Measurements from ENCODE around the gene PDE7B. TPM values are rescaled to one million over a fixed set of nuclear protein-coding genes. Genes with fewer than 3 reads are reported as not detected.

PDE7B gene
- total RNA-seq, 1 donor from 2014 or later = 0.53 TPM

DNA sequence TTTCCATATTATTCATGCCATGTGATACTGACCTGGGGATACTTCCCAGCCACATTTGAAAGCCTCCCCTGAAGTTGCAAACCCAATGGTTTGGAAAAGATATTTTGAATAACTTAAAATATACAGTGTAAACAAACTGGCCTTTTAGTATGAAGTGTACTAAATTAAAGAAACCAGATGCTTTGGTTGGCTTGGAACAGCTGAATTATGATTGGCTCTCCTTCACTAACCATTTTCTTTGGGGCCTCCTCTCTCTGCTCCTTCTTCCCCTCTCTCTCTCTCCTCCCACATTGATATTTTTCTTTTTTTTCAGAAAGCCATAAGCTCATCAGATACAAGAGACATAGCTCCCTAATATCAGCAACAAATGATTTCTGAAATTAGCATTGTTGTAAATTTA, 232.0 kb downstream of the PDE7B start:
- Histone ChIP-seq H3K4me3 (ENCODE audit: low read depth, low read length) (no peak overlapping the region), H3K36me3 (ENCODE audit: control insufficient read depth, insufficient read depth, low read length) (no peaks in the 10 kb centered on the region), H3K27me3 (ENCODE audit: control insufficient read depth, insufficient read depth, low read length) (no peaks in the 10 kb centered on the region)
- DNase-seq (ENCODE audit: low read depth) (no peak), FAIRE-seq (no peak)
- TF ChIP-seq, protein P1, sequence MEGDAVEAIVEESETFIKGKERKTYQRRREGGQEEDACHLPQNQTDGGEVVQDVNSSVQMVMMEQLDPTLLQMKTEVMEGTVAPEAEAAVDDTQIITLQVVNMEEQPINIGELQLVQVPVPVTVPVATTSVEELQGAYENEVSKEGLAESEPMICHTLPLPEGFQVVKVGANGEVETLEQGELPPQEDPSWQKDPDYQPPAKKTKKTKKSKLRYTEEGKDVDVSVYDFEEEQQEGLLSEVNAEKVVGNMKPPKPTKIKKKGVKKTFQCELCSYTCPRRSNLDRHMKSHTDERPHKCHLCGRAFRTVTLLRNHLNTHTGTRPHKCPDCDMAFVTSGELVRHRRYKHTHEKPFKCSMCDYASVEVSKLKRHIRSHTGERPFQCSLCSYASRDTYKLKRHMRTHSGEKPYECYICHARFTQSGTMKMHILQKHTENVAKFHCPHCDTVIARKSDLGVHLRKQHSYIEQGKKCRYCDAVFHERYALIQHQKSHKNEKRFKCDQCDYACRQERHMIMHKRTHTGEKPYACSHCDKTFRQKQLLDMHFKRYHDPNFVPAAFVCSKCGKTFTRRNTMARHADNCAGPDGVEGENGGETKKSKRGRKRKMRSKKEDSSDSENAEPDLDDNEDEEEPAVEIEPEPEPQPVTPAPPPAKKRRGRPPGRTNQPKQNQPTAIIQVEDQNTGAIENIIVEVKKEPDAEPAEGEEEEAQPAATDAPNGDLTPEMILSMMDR (IDR thresholded peaks at IDR 0.05; ENCODE audit: insufficient read depth, low read length, severe bottlenecking) = no peak

DNA sequence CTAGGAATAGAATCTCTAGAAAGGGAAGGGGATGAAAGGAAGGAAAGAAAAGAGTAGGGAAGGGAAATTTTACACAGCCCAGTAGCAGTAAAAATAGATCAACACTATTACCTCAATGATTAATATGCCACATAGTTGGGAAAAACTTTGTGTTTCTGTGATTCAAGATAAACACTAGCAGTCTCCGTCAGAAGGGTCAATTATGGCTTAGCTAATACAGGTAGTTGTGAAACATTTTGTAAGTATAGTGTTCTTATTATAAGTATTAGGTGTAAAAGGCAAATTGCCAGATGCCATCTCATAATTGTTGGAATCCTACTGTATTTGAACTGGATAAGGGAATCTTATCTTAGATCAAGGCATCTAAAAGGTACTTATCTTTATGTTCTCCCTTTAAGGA, 232.9 kb downstream of the PDE7B start:
- FAIRE-seq (no peak), DNase-seq (ENCODE audit: low read depth) (peak; percentile 68)
- no peaks in the 10 kb centered on the region for H3K36me3 ChIP-seq (ENCODE audit: control insufficient read depth, insufficient read depth, low read length)
- H3K4me3 ChIP-seq (ENCODE audit: low read depth, low read length) = no peak overlapping the region
- H3K27me3 ChIP-seq (ENCODE audit: control insufficient read depth, insufficient read depth, low read length) = no peaks in the 10 kb centered on the region
- TF ChIP-seq, protein P1 (IDR thresholded peaks at IDR 0.05; ENCODE audit: insufficient read depth, low read length, severe bottlenecking) = no peak

GRCh38 chr6:136085370-136086115, 234.0 kb downstream of the PDE7B start:
- DNase-seq (ENCODE audit: low read depth) (no peak), FAIRE-seq (no peak)
- Histone ChIP-seq H3K36me3 (ENCODE audit: control insufficient read depth, insufficient read depth, low read length) (no peaks in the 10 kb centered on the region), H3K4me3 (ENCODE audit: low read depth, low read length) (no peak overlapping the region), H3K27me3 (ENCODE audit: control insufficient read depth, insufficient read depth, low read length) (no peaks in the 10 kb centered on the region)
- TF ChIP-seq, protein P1 (IDR thresholded peaks at IDR 0.05; ENCODE audit: insufficient read depth, low read length, severe bottlenecking) = no peak

DNA sequence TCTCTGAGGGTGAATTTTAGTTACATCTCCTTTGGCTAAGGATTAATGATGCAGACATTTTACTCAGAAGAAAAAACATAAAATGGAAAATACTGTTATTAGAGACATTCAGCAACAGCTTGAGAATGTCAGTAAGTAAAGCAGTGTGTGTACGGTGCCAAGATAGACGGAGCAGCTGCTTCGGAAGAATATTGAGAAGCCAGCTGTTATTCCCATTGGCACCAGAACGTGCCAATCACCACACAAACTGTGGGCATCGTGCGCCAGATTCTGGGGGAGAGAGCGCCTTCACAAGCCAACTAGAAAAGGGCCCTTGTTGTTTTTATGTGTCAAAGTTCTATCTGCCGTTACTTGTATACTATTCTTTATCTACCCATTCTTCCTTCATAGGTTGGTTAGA, 235.2 kb downstream of the PDE7B start:
- H3K36me3 ChIP-seq (ENCODE audit: control insufficient read depth, insufficient read depth, low read length) = no peaks in the 10 kb centered on the region
- TF ChIP-seq, protein P1 (IDR thresholded peaks at IDR 0.05; ENCODE audit: insufficient read depth, low read length, severe bottlenecking) = no peak
- no peaks in the 10 kb centered on the region for H3K27me3 ChIP-seq (ENCODE audit: control insufficient read depth, insufficient read depth, low read length)
- FAIRE-seq = no peak
- H3K4me3 ChIP-seq (ENCODE audit: low read depth, low read length) = no peak overlapping the region
- no peak for DNase-seq (ENCODE audit: low read depth)

GRCh38 chr6:136087986-136088385, 236.5 kb downstream of the PDE7B start:
- H3K4me3 ChIP-seq (ENCODE audit: low read depth, low read length) = no peak overlapping the region
- H3K27me3 ChIP-seq (ENCODE audit: control insufficient read depth, insufficient read depth, low read length) = no peaks in the 10 kb centered on the region
- FAIRE-seq (no peak), DNase-seq (ENCODE audit: low read depth) (no peak)
- TF ChIP-seq, protein P1 (IDR thresholded peaks at IDR 0.05; ENCODE audit: insufficient read depth, low read length, severe bottlenecking) = no peak
- H3K36me3 ChIP-seq (ENCODE audit: control insufficient read depth, insufficient read depth, low read length) = no peaks in the 10 kb centered on the region

GRCh38 chr6:136088693-136089092, 237.2 kb downstream of the PDE7B start:
- DNase-seq (ENCODE audit: low read depth) (no peak), FAIRE-seq (no peak)
- H3K27me3 ChIP-seq (ENCODE audit: control insufficient read depth, insufficient read depth, low read length) = no peaks in the 10 kb centered on the region
- TF ChIP-seq, protein P1 (IDR thresholded peaks at IDR 0.05; ENCODE audit: insufficient read depth, low read length, severe bottlenecking) = no peak
- no peaks in the 10 kb centered on the region for H3K36me3 ChIP-seq (ENCODE audit: control insufficient read depth, insufficient read depth, low read length)
- no peak overlapping the region for H3K4me3 ChIP-seq (ENCODE audit: low read depth, low read length)
